ENCODE data around the gene MGA. TPM values are rescaled to one million over a fixed set of nuclear protein-coding genes. Genes with fewer than 3 reads are reported as not detected.
"Not testable (repeated sequence)": the region's sequence is repeated elsewhere in the genome, so short reads cannot be mapped to it uniquely, and the experiment has no call there.

Gene MGA
- total RNA-seq, 3 donors from 2014 or later, result 37.8 to 70.2 (median 65.9) TPM

- Histone ChIP-seq H3K27me3 (no peaks in the 10 kb centered on the region), H3K9me3 (no peaks in the 10 kb centered on the region), H3K4me1 (no peaks in the 10 kb centered on the region), H3K4me3 (no peak overlapping the region), H3K27ac (no peak overlapping the region), H3K36me3 (peaks cover 7% of the 10 kb centered on the region)
- intact Hi-C loops (cut with DNase I; ENCODE audit: low total_unique reads), result no loop called here
- TF ChIP-seq POLR2AphosphoS5 (IDR thresholded peaks at IDR 0.05), result no peak
- TF ChIP-seq CTCF (IDR thresholded peaks at IDR 0.05), result no peak
- no peak for TF ChIP-seq POLR2A (IDR thresholded peaks at IDR 0.05)
- DNase-seq (ENCODE audit: low spot score in 2 of 2), result no peak
Observed at GRCh38 chr15:41734079-41734478, 73.9 kb downstream of the MGA start.

- Histone ChIP-seq H3K4me3 (no peak overlapping the region), H3K9me3 (no peaks in the 10 kb centered on the region), H3K27me3 (no peaks in the 10 kb centered on the region), H3K36me3 (peaks cover 7% of the 10 kb centered on the region), H3K4me1 (no peaks in the 10 kb centered on the region), H3K27ac (no peak overlapping the region)
- no peak for TF ChIP-seq POLR2A (IDR thresholded peaks at IDR 0.05)
- TF ChIP-seq POLR2AphosphoS5 (IDR thresholded peaks at IDR 0.05), result no peak
- TF ChIP-seq CTCF (IDR thresholded peaks at IDR 0.05), result no peak
- intact Hi-C loops (cut with DNase I; ENCODE audit: low total_unique reads), result no loop called here
- DNase-seq (ENCODE audit: low spot score in 2 of 2), result no peak
Observed at GRCh38 chr15:41735046-41735445, 74.8 kb downstream of the MGA start.

- H3K36me3 ChIP-seq; H3K9me3 ChIP-seq; H3K4me3 ChIP-seq; H3K27ac ChIP-seq; intact Hi-C loops (cut with DNase I; ENCODE audit: low total_unique reads); DNase-seq (ENCODE audit: low spot score in 2 of 2); H3K4me1 ChIP-seq; H3K27me3 ChIP-seq: not testable (repeated sequence)
Observed at GRCh38 chr15:41735492-41735891, 75.3 kb downstream of the MGA start.

- H3K4me1 ChIP-seq, result no peaks in the 10 kb centered on the region
- no peaks in the 10 kb centered on the region for H3K27me3 ChIP-seq
- TF ChIP-seq CTCF (IDR thresholded peaks at IDR 0.05) (no peak), POLR2AphosphoS5 (IDR thresholded peaks at IDR 0.05) (no peak), POLR2A (IDR thresholded peaks at IDR 0.05) (no peak)
- no peak overlapping the region for H3K4me3 ChIP-seq
- H3K27ac ChIP-seq, result no peak overlapping the region
- peaks cover 5% of the 10 kb centered on the region for H3K36me3 ChIP-seq
- no peaks in the 10 kb centered on the region for H3K9me3 ChIP-seq
- intact Hi-C loops (cut with DNase I; ENCODE audit: low total_unique reads), result no loop called here
- no peak for DNase-seq (ENCODE audit: low spot score in 2 of 2)
Observed at GRCh38 chr15:41746802-41747201, 86.6 kb downstream of the MGA start.

- TF ChIP-seq POLR2AphosphoS5 (IDR thresholded peaks at IDR 0.05), result no peak
- no peak for TF ChIP-seq POLR2A (IDR thresholded peaks at IDR 0.05)
- TF ChIP-seq CTCF (IDR thresholded peaks at IDR 0.05), result no peak
- H3K4me3 ChIP-seq, result no peak overlapping the region
- H3K27me3 ChIP-seq, result no peaks in the 10 kb centered on the region
- no peaks in the 10 kb centered on the region for H3K9me3 ChIP-seq
- no peak overlapping the region for H3K27ac ChIP-seq
- no peak for DNase-seq (ENCODE audit: low spot score in 2 of 2)
- H3K36me3 ChIP-seq, result no peaks in the 10 kb centered on the region
- intact Hi-C loops (cut with DNase I; ENCODE audit: low total_unique reads), result no loop called here
- H3K4me1 ChIP-seq, result no peaks in the 10 kb centered on the region
Observed at GRCh38 chr15:41756198-41756597, 96.0 kb downstream of the MGA start.

Data from breast epithelium (tissue), 4 donors.